ENCODE data around the gene OPRD1.
"Not testable (repeated sequence)": the region's sequence is repeated elsewhere in the genome, so short reads cannot be mapped to it uniquely, and the experiment has no call there.

The OPRD1 gene

DNA sequence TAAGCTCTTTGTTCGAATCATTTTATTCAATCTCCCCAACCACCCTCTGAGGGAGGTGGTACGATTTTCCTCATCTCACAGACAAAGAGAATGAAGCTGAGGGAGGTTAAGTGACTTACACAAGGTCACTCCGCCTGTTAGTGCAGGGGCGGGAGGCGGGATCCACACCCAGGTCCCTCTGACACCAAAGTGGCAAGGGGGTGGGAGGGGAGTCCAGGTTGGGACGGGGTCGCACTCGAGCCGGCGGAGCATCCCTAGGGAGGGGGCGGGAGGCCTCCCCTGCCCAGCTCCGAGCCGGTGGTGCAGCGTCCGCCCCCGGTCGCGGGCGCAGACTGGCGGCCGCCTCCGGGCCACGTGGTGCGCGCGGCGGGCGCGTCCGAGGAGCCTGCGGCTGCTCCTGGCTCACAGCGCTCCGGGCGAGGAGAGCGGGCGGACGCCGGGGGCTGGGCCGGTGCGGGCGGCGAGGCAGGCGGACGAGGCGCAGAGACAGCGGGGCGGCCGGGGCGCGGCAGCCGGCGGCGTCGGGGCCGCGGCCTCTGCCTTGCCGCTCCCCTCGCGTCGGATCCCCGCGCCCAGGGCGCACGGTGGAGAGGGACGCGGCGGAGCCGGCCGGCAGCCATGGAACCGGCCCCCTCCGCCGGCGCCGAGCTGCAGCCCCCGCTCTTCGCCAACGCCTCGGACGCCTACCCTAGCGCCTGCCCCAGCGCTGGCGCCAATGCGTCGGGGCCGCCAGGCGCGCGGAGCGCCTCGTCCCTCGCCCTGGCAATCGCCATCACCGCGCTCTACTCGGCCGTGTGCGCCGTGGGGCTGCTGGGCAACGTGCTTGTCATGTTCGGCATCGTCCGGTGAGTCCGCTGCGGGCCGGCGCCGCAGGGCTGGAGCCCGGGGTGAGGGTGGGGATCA lies at the start of gene OPRD1:
Gene OPRD1 (plus strand): TSS at position 405 of the 903 bp plus-strand sequence. CDS start 214 bp downstream, at position 619.
- no peak for DNase-seq (ENCODE audit: low spot score)

DNA sequence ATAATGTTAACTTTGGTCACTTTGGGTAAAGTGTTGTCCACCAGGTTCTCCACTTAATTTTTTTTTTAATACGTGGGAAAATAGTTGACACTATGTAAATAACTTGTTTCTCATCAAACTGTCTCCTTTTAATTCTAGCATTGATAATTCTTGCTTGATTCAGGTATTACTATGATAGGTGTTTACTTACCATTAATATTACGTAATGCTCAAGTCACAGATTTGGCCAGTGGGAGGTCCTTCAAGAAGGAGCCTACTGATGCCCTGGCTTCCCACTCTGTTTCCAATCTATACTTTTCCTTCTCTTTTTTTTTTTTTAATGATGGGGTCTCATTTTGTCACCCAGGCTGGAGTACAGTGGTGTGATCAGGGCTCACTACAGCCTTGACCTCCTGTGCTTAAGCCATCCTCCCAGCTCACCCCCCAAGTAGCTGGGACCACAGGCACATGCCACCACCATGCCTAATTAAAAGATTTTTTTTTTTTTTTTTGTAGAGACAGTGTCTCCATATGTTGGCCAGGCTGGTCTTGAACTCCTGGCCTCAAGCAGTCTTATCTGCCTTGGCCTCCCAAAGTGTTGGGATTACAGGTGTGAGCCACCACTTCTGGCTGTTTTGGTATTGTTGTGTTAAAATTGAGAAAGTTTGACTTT lies 45.3 kb upstream of the OPRD1 start:
- no peak for DNase-seq (ENCODE audit: low spot score)

DNA sequence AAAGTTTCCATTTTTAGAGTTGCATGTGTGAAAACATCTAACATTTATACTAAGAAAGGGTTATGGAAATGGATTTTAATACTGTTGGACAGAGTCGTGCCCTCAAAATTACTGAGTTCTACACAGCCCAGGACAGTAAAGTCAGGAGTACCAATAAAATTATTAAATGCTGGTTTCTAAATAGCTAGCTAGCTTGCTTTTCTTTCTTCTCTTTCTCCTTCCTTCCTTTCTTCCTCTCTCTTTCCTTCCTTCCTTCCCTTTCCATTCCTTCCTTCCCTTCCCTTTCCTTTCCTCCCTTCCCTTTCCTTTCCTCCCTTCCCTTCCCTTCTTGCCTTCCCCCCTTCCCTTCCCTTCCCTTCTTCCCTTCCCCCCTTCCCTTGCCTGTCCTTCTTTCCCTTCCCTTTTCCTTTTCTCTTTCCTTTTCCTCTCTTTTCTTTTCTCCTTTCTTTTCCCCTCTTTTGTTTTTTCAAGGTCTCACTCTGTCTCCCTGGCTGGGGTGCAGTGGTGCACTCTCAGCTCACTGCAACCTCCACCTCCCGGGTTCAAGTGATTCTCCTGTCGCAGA lies 41.3 kb upstream of the OPRD1 start:
- DNase-seq (ENCODE audit: low spot score), result no peak

DNA sequence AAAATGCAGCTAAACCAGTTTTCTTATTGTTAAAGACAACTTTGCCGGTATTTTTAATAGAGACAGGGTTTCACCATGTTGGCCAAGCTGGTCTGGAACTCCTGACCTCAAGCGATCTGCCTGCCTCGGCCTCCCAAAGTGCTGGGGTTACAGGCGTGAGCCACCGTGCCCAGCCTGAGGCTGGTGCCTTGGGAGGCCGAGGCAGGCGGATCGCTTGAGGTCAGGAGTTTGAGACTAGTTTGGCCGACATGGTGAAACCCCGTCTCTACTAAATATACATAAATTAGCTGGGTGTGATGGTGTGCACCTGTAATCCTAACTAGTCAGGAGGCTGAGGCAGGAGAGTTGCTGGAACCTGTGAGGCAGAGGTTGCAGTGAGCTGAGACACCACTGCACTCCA lies 40.0 kb upstream of the OPRD1 start:
- DNase-seq (ENCODE audit: low spot score), result not testable (repeated sequence)

DNA sequence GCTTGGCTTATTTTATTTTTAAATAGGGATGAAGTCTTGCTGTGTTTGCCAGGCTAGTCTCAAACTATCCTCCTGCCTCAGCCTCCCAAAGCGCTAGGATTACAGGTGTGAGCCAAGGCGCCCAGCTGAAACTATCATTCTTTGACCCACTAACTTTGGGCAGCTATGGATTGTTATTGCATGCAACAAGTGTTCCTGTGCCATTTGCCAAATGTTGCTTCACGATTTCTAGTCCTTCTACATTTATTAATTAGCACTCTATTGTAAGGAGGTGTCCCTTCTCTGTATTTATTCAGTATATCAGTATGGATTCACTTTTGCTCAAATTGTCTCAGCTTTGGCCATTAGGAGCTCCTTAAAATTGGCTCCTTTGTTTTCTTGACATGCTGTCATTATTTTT lies 38.9 kb upstream of the OPRD1 start:
- no peak for DNase-seq (ENCODE audit: low spot score)

DNA sequence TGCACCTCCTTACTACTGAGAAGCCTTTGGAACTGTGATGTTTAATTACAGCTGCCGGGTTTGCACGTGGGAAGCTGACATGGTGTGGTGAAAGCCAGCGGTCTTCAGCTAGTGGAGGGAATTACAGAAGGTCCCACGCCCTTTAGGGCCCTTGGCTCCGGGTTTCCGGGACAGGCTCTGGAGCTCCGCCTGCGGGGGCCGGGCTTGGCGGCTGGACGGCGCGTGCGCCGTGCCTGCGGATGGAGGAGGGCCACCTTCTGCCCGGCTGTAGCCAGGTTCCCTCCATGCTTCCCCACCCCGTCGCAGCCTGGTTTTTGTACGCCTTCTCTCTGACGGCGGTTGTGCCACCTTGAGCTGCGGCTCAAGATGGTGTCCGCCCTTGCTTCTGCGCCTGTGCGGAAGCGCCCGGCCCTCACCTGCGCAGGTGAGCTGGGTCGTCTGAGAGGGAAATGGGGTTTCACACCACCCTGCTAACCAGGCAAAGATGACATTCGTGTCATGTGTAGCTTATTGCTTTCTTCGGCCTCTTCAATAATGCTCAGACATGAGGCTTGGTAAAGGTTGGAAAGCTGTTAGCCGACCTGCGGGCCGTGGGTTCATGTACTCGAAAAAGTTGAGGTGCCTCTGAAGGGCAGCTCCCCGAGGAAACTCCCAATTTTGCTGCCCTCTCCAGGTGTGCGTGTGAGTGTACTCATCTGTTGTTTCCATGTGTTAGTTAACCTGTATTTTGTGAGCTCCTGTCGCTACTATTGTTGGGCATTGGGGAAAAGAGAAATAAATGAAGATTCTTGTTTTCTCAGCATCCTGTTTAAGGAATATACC lies 36.6 kb upstream of the OPRD1 start:
- DNase-seq (ENCODE audit: low spot score), result peak; percentile 63

DNA sequence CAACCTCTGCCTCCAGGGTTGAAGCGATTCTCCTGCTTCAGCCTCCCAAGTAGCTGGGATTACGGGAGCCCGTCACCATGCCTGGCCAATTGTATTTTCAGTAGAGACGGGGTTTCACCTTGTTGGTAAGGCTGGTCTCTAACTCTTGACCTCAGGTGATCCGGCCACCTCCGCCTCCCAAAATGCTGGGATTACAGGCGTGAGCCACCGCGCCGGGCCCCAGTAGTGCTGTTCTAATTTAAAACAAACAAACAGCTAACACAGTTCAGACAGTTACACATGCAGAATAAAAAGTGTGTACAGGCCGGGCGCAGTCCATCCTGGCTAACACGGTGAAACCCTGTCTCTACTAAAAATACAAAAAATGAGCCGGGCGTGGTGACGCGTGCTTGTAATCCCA lies 35.6 kb upstream of the OPRD1 start:
- DNase-seq (ENCODE audit: low spot score), result no peak

DNA sequence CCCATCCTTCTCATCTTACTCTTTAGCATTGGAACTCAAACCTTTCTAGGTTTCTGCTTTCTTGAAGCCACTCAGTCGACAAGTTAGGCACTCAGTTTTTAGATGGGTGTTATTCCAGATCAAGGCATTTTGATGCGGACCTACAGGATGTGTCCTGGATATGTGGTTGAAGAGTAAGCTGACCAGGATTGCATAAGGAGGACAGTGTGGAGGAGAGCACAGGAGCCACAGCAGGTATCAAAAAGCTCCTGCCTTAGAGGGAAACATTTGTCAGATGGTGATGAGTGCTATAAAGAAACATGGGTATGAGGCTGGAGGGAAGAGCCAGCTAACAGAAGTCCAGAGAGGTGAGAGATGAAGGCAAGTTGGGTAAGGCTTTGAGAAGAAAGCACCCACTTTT lies 33.9 kb upstream of the OPRD1 start:
- no peak for DNase-seq (ENCODE audit: low spot score)

DNA sequence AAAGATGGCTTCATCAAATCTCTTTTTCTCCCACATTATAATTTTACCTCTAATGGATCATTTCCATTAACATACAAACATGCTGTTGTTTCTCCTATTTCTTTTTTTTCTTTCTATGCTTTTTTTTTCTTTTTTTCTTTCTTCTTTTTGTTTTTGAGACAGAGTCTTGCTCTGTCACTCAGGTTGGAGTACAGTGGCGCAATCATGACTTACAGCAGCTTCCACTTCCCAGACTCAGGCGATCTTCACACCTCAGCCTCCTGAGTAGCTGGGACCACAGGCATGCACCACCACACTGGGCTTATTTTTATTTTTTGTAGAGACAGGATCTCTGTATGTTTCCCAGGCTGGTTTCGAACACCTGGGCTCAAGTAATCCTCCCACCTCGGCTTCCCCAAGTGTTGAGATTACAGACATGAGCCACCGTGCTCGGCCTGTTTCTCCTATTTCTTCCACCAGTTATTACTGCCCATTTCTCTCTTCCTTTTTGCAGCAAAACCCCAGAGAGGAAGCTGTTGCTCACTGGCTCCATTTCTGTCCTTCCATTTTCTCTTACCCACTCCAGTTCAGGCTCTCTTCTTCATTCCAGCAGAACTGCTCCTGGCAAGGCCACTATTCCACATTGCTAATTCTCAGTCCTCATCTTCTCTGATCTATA lies 32.1 kb upstream of the OPRD1 start:
- no peak for DNase-seq (ENCODE audit: low spot score)

DNA sequence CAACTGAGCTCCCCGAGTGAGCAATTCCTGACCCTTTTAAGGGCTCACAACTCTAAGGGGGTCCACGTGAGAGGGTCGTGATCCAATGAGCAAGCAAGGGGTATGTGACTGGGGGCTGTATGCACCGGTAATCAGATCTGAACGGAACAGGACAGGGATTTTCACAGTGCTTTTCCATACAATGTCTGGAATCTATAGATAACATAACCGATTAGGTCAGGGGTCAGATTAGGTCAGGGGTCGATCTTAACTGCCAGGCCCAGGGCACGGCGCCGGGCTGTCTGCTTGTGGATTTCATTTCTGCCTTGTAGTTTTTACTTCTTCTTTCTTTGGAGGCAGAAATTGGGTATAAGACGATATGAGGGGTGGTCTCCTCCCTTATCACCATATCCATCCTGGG lies 30.7 kb upstream of the OPRD1 start:
- DNase-seq (ENCODE audit: low spot score), result no peak

DNA sequence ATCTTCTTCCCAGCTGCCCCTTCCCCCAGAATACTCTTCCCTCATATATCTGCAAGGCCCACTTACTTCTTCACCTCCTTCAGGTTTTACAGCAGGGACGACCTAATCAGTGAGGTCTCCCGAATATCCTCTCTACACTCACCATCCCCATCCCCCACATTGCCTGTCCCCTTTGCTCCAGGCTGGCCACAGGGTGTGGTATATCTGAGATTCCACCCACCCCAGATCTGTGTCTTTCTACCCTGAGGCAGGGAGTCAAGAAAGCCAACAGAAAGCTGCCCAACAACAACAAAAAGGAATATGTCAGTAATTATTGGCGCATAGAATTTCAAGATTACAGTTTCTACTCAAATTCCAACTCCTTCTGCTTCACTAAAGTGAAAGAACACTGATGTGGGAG lies 30.0 kb upstream of the OPRD1 start:
- DNase-seq (ENCODE audit: low spot score), result no peak

DNA sequence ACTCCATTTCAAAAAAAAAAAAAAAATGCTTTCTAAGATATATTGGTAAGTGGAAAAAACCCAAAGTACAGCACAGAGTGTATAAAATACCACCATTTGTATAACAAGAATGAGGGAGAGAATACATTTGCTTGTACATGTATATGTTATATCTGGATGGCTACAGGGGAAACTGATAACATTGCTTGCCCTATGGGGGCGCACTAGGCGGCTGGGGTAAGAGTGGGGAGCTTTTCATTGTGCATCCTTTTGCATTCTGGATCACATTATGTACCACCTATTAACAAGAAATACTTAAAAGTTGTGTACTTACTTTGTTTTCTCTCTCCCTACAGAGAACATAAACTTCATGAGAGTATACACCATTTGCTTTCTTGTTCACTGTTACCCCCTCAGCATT lies 28.6 kb upstream of the OPRD1 start:
- no peak for DNase-seq (ENCODE audit: low spot score)

DNA sequence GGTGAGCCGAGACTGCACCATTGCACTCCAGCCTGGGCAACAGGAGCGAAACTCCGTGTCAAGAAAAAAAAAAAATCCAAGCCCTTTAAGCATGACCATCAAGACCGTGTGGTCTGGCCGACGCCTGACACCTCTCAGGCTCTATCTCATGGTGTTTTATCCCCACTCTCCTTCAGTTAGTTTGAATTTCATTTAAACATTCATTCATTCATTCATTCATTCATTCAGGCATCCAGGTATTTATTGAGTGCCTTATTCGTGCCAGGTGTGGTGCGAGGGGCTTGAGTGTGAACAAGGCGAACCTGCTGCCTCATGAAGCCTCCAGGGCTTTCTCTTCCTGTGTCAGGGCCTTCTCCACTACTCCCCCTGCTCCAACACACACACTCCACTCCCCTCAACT lies 22.6 kb upstream of the OPRD1 start:
- DNase-seq (ENCODE audit: low spot score), result no peak

DNA sequence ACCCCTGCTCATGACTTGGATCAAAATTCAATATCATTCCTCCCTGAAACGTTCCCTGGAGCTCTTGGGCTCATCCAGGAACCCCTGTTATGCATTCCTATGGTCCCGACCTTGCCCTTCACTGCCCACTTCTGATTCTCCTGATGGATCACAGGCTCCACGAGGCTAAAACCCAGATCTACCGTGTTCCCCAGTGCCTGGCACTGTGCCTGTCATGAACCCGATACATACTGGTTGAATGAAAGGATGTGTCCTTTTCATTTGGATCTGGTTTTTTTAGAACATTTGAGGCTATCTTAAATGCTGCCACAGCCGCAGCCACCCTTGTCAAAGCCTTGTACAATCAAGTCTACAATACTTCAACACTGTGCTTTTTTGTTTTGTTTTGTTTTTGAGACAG lies 22.2 kb upstream of the OPRD1 start:
- no peak for DNase-seq (ENCODE audit: low spot score)

DNA sequence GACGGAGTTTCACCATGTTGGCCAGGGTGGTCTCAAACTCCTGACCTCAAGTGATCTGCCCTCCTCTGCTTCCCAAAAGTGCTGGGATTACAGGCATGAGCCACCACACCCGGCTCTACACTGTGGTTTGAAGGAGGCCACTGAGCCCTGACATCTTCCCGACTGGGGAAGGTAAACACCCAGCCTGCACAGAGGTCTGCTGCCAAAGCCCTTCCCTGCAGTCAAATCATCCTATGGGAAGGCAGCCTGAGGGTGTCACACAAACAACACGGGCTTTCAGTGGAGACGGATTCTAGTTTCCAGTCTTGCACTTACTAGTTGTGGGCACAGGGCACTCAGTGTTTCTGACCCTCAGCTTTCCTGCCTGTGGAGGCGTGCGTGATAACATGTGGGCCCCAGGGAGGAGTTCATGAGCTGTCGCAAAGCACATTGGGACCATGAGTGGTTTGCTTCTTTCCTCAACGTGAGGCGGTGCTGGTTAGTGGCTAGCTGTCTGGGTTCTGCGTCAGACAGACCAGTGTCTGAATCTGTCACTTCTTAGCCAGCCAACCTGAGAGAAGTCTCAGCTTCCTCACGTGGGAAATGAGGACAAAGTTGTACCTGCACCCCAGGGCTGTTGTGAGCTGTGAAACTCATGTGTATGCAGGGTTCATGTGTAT lies 21.5 kb upstream of the OPRD1 start:
- no peak for DNase-seq (ENCODE audit: low spot score)

DNA sequence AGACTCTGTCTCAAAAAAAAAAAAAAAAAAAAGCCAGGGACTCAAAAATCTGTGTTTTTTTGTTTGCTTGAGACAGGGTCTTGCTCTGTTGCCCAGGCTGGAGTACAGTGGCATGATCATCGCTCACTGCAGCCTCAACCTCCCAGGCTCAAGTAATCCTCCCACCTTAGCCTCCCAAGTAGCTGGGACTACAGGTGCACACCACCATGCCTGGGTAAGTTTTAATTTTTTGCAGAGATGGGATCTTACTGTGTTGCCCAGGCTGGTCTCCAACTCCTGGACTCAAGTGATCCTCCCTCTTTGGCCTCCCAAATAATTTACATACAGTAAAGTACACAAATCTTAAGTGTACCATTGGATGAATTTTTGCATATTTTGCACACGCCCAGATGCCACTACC lies 20.0 kb upstream of the OPRD1 start:
- DNase-seq (ENCODE audit: low spot score), result not testable (repeated sequence)

DNA sequence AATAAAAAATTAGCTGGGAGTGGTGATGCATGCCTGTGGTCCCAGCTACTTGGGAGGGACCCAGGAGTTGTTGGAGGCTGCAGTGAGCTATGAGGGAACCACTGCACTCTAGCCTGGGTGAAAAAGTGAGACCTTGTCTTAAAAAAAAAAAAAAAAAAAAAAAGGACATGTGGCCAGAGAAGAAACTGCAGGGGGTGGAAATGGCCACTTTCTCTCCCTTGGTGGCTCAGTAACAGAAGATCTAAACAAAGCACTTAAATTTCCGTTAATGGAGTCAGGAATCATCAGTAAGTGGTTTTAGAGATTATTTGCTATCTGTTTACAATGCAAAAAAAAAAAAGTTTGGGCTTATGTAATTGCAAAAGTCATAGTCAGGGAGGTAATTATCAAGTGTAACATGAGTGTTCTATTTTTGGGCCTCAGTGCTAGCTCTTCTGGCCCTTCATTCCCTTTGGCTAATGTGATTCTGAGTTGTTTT lies 19.3 kb upstream of the OPRD1 start:
- no peak for DNase-seq (ENCODE audit: low spot score)

DNA sequence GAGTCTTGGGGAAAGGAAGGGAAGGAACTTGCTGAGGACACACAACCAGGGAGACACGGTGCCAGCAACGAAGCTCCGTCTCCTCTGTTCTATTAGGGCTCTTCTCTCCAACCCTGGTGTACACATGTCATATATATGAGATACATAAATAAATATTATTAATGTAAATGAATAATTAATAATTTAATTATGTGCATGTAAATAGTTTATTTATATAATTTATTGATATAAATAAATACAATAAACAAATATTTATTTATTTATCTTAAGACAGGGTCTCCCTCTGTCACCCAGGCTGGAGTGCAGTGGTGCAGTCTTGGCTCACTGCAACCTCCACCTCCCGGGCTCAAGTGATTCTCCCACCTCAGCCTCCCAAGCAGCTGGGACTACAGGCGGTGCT lies 17.4 kb upstream of the OPRD1 start:
- DNase-seq (ENCODE audit: low spot score), result not testable (repeated sequence)

DNA sequence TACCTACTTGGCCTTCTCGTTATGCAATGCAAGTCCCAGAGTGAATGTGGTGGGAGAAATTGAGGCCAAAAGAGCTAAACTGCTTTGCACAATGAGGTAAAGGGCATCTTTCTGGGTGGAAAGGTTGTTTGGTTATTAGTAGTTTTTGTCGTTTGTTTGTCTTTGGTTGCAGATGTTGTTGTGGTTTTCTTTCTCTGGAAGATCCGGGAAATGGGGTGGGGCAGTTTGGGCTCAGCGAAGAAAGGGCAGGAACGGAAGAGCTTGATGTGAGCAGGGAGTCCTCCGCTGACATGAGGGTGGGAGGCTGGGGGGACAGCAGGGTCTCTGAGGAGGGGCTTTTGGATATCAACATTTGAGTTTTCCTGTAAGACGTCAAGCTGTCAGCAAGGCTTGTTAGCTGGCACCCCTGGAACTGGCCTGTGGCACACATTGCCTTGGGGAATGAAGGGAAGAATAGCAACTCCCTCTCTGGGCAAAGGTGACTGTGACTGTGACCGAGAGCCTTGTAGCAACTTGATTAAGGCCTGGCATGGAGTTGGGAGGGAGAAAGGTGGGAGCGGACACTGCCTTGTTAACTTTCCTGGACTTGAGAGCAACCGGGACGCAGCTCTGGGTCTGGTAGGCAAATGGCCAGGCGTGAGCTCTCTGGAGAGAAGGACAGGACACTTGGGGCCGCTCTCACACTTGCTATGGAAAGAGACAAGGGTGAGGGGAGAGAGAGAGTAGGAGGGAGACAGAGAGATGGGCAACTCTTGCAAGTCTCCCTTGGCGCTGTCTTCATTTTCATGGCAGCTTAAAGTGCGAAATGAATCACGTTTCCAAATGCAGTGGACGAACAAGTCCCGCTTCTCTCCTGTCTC lies 15.4 kb upstream of the OPRD1 start:
- DNase-seq (ENCODE audit: low spot score), result no peak

DNA sequence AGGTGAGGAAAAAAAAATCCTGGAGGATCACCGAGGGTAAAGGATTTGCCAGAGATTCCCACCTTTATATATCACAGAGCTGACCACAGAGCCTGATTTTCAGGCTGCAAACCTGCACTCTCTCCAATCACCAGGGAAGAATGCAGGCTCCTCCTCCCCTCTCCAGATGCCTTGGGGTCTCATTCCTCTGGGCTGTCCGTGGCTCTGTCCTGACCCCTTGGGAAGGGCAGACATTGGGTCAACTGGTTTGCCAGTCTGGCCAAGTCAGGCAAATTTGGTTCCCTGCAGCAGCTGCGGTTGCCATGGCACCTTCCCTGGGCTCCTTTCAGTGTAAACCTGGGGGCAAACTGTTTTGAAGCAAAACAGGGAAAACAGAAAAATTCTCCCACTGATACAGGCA lies 11.6 kb upstream of the OPRD1 start:
- no peak for DNase-seq (ENCODE audit: low spot score)
